A673 (cell line): Measurements from ENCODE around the gene IGF2R. TPM values are rescaled to one million over a fixed set of nuclear protein-coding genes. Genes with fewer than 3 reads are reported as not detected.
"Not testable (repeated sequence)": the region's sequence is repeated elsewhere in the genome, so short reads cannot be mapped to it uniquely, and the experiment has no call there.

Experiments
- BruUV-seq: library from RNA; stranded (reverse); fragments of 400-500 nt; replicated peaks from 2 replicates; lab custom pipeline; 2021; lab: Mats Ljungman, UMichigan
- CTCF ChIA-PET: fragments of 300-600 bp; sonication (Branson Sonifier 250); formaldehyde crosslinking; loops from one replicate; lab custom pipeline; 2022; ENCODE audit warnings: antibody characterized with exemption; lab: Charles Lee
- POLR2A ChIA-PET: fragments of 300-600 bp; sonication (Branson Sonifier 250); formaldehyde crosslinking; loops from one replicate; lab custom pipeline; 2022; ENCODE audit warnings: antibody characterized with exemption; ENCODE audit not compliant: low non-redundant PET; lab: Charles Lee
- DNase-seq: peaks from one replicate; pipeline ENCODE4 v3.0.0-alpha.2; 2015; ENCODE audit warnings: low spot score
- H3K27ac ChIP-seq: fragments of 200-600 bp; sonication (generic); 2 replicates; pipeline ENCODE4 v1.5.1; 2016; ENCODE audit warnings: mixed run types, low read depth, mild to moderate bottlenecking, mixed read lengths, antibody characterized with exemption, low read length; ENCODE audit not compliant: poor library complexity, severe bottlenecking
- H3K27me3 ChIP-seq: fragments of 200-600 bp; sonication (generic); replicated peaks from 2 replicates; pipeline ENCODE4 v1.6.1; 2017; ENCODE audit warnings: mixed run types, low read depth, mild to moderate bottlenecking, mixed read lengths, antibody characterized with exemption, low read length; ENCODE audit not compliant: insufficient read depth, poor library complexity
- H3K36me3 ChIP-seq: fragments of 200-600 bp; sonication (generic); 2 replicates; pipeline ENCODE4 v1.6.1; 2016; ENCODE audit warnings: mixed run types, mild to moderate bottlenecking, mixed read lengths, antibody characterized with exemption, low read length; ENCODE audit not compliant: insufficient read depth, poor library complexity, severe bottlenecking
- H3K4me1 ChIP-seq: fragments of 200-600 bp; sonication (generic); 2 replicates; pipeline ENCODE4 v1.6.1; 2017; ENCODE audit warnings: mixed run types, mild to moderate bottlenecking, mixed read lengths, antibody characterized with exemption, low read length; ENCODE audit not compliant: insufficient read depth, poor library complexity, severe bottlenecking
- H3K4me3 ChIP-seq: fragments of 200-600 bp; sonication (generic); 2 replicates; pipeline ENCODE4 v1.5.1; 2016; ENCODE audit warnings: low read depth, mixed run types, mild to moderate bottlenecking, mixed read lengths, low read length; ENCODE audit not compliant: poor library complexity, severe bottlenecking
- H3K9me3 ChIP-seq: fragments of 200-600 bp; sonication (generic); 2 replicates; pipeline ENCODE4 v1.6.1; 2016; ENCODE audit warnings: mixed run types, low read depth, mild to moderate bottlenecking, mixed read lengths, antibody characterized with exemption, low read length; ENCODE audit not compliant: poor library complexity, severe bottlenecking
- CTCF ChIP-seq: fragments of 300-800, 200-600 bp; sonication (generic); conservative IDR thresholded peaks from 2 replicates; pipeline ENCODE4 v1.5.1; 2017; ENCODE audit warnings: low read depth, mild to moderate bottlenecking, antibody characterized with exemption, low read length, moderate library complexity, mixed read lengths
- EZH2 ChIP-seq: fragments of 200-600 bp; sonication (generic); IDR thresholded peaks from 2 replicates; pipeline ENCODE4 v1.6.1; 2017; ENCODE audit warnings: borderline replicate concordance, low read depth, mild to moderate bottlenecking, mixed read lengths, antibody characterized with exemption, low read length; ENCODE audit not compliant: poor library complexity, severe bottlenecking
- intact Hi-C: fragments of 100-400 bp; cut with micrococcal nuclease; formaldehyde crosslinking; loops from one replicate; pipeline ENCODE4 v1.10.0; 2022; ENCODE audit not compliant: unreplicated experiment
- total RNA-seq: library from RNA; stranded (reverse); gene quantifications from 2 replicates; pipeline ENCODE4 v1.2.3, GENCODE V29; 2021

IGF2R gene
- total RNA-seq, 1 experiment from 2014 or later: 67.4 TPM

- H3K9me3 ChIP-seq, intact Hi-C loops, H3K4me3 ChIP-seq, DNase-seq, CTCF ChIA-PET, H3K27ac ChIP-seq, BruUV-seq, POLR2A ChIA-PET, H3K4me1 ChIP-seq, H3K27me3 ChIP-seq: not testable (repeated sequence)
- H3K36me3 ChIP-seq: peaks cover 36% of the 10 kb centered on the region
These were observed 123.3 kb downstream of the IGF2R start for GRCh38 chr6:160092176-160092575.

- CTCF ChIA-PET: no interaction called here
- H3K4me3 ChIP-seq: no peak overlapping the region
- no peak for TF ChIP-seq CTCF
- no peak for TF ChIP-seq EZH2
- no TSS peak for BruUV-seq
- intact Hi-C loops: no loop called here
- no peaks in the 10 kb centered on the region for H3K4me1 ChIP-seq
- H3K36me3 ChIP-seq: peaks cover 38% of the 10 kb centered on the region
- H3K9me3 ChIP-seq: no peaks in the 10 kb centered on the region
- no peak overlapping the region for H3K27ac ChIP-seq
- H3K27me3 ChIP-seq: no peaks in the 10 kb centered on the region
- no peak for DNase-seq
- POLR2A ChIA-PET: no interaction called here
These were observed 123.7 kb downstream of the IGF2R start for GRCh38 chr6:160092602-160093001.

- DNase-seq: no peak
- ChIA-PET CTCF (no interaction called here), POLR2A (no interaction called here)
- intact Hi-C loops: no loop called here
- Histone ChIP-seq H3K9me3 (no peaks in the 10 kb centered on the region), H3K4me1 (no peaks in the 10 kb centered on the region), H3K27ac (no peak overlapping the region), H3K36me3 (peaks cover 42% of the 10 kb centered on the region), H3K27me3 (no peaks in the 10 kb centered on the region), H3K4me3 (no peak overlapping the region)
- BruUV-seq: no TSS peak
- no peak for TF ChIP-seq EZH2
- TF ChIP-seq CTCF: no peak
These were observed 124.2 kb downstream of the IGF2R start for GRCh38 chr6:160093061-160093460.

GRCh38 chr6:160093946-160094345 lies 125.1 kb downstream of the IGF2R start:
- TF ChIP-seq EZH2: no peak
- no peak for TF ChIP-seq CTCF
- no TSS peak for BruUV-seq
- Histone ChIP-seq H3K27me3 (no peaks in the 10 kb centered on the region), H3K9me3 (no peaks in the 10 kb centered on the region), H3K36me3 (peaks cover 41% of the 10 kb centered on the region), H3K4me1 (no peaks in the 10 kb centered on the region), H3K27ac (no peak overlapping the region), H3K4me3 (no peak overlapping the region)
- intact Hi-C loops: no loop called here
- POLR2A ChIA-PET: no interaction called here
- CTCF ChIA-PET: no interaction called here
- no peak for DNase-seq
